Smooth muscle cell (in vitro differentiated cells): ENCODE results near the gene IFT52. TPM values are rescaled to one million over a fixed set of nuclear protein-coding genes. Genes with fewer than 3 reads are reported as not detected.

ENCODE experiments used
- DNase-seq: peaks from one replicate; lab custom pipeline; 2025; ENCODE audit not compliant: unreplicated experiment; lab: John Stamatoyannopoulos, UW
- H2AFZ ChIP-seq: fragments of 200-600 bp; sonication (generic); 2 replicates; pipeline ENCODE4 v1.6.0; 2016; ENCODE audit warnings: antibody characterized with exemption, low read depth, mild to moderate bottlenecking
- H3F3A ChIP-seq: fragments of 200-600 bp; sonication (generic); 2 replicates; pipeline ENCODE4 v1.6.0; 2017; ENCODE audit warnings: antibody characterized with exemption, low read depth
- H3K27ac ChIP-seq: fragments of 200-600 bp; sonication (generic); 2 replicates; pipeline ENCODE4 v1.5.1; 2016; ENCODE audit warnings: low read depth, mild to moderate bottlenecking
- H3K27me3 ChIP-seq: fragments of 200-600 bp; sonication (generic); 2 replicates; pipeline ENCODE4 v1.6.1; 2016; ENCODE audit warnings: low read depth, mild to moderate bottlenecking
- H3K36me3 ChIP-seq: fragments of 200-600 bp; sonication (generic); 2 replicates; pipeline ENCODE4 v1.5.1; 2016; ENCODE audit warnings: low read depth
- H3K4me1 ChIP-seq: fragments of 200-600 bp; sonication (generic); 2 replicates; pipeline ENCODE4 v1.5.1; 2016; ENCODE audit warnings: low read depth
- H3K4me2 ChIP-seq: fragments of 200-600 bp; sonication (generic); 2 replicates; pipeline ENCODE4 v1.6.0; 2016; ENCODE audit warnings: mild to moderate bottlenecking
- H3K4me3 ChIP-seq: fragments of 200-600 bp; sonication (generic); 2 replicates; pipeline ENCODE4 v1.5.1; 2016; ENCODE audit warnings: mild to moderate bottlenecking
- H3K79me2 ChIP-seq: fragments of 200-600 bp; sonication (generic); 2 replicates; pipeline ENCODE4 v1.6.0; 2016; ENCODE audit warnings: low read depth, mild to moderate bottlenecking
- H3K9ac ChIP-seq: fragments of 200-600 bp; sonication (generic); 2 replicates; pipeline ENCODE4 v1.6.0; 2016; ENCODE audit warnings: low read depth
- H3K9me3 ChIP-seq: fragments of 200-600 bp; sonication (generic); replicated peaks from 2 replicates; pipeline ENCODE4 v1.5.1; 2016; ENCODE audit warnings: low read depth
- H4K20me1 ChIP-seq: fragments of 200-600 bp; sonication (generic); 2 replicates; pipeline ENCODE4 v1.6.0; 2016; ENCODE audit warnings: low read depth
- WGBS: methylation state at CpG from one replicate; pipeline ENCODE4 v1.1.7; 2016; ENCODE audit warnings: low lambda C conversion rate; 5-methylcytosine and 5-hydroxymethylcytosine counted together
- polyA plus RNA-seq: library from polyadenylated mRNA; unstranded; fragments of >200 nt; fragmentation: Nextera tagmentation; extraction: Ambion mirVana; gene quantifications from 2 replicates; pipeline ENCODE4 v1.2.1, GENCODE V29; 2016
- total RNA-seq: library from RNA; depleted of rRNA; stranded (reverse); fragments of >200 nt; gene quantifications from 2 replicates; pipeline ENCODE4 v1.2.3, GENCODE V29; 2014
- TF ChIP-seq, protein P1 (sequence below): fragments of 200-600 bp; sonication (generic); IDR thresholded peaks from 2 replicates; pipeline ENCODE4 v1.5.1; 2017; ENCODE audit warnings: borderline replicate concordance, mild to moderate bottlenecking, antibody characterized with exemption; ENCODE audit not compliant: insufficient read depth, poor library complexity, severe bottlenecking

Gene IFT52
- total and polyA plus RNA-seq, 2 experiments from 2014 or later: 46.5 to 51.0 TPM

GRCh38 chr20:43670423-43670822 is 79.7 kb downstream of the IFT52 start:
- no peaks in the 10 kb centered on the region for H4K20me1 ChIP-seq
- no peak overlapping the region for H3K27ac ChIP-seq
- DNase-seq: no peak
- 97% methylated on average over 2 of the region's 2 CpGs for WGBS
- H3K9me3 ChIP-seq: no peaks in the 10 kb centered on the region
- H3K9ac ChIP-seq: no peak overlapping the region
- TF ChIP-seq, protein P1, sequence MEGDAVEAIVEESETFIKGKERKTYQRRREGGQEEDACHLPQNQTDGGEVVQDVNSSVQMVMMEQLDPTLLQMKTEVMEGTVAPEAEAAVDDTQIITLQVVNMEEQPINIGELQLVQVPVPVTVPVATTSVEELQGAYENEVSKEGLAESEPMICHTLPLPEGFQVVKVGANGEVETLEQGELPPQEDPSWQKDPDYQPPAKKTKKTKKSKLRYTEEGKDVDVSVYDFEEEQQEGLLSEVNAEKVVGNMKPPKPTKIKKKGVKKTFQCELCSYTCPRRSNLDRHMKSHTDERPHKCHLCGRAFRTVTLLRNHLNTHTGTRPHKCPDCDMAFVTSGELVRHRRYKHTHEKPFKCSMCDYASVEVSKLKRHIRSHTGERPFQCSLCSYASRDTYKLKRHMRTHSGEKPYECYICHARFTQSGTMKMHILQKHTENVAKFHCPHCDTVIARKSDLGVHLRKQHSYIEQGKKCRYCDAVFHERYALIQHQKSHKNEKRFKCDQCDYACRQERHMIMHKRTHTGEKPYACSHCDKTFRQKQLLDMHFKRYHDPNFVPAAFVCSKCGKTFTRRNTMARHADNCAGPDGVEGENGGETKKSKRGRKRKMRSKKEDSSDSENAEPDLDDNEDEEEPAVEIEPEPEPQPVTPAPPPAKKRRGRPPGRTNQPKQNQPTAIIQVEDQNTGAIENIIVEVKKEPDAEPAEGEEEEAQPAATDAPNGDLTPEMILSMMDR: no peak
- H3K36me3 ChIP-seq: no peaks in the 10 kb centered on the region
- H3K4me1 ChIP-seq: no peaks in the 10 kb centered on the region
- H2AFZ ChIP-seq: no peak overlapping the region
- no peak overlapping the region for H3K4me3 ChIP-seq
- H3K79me2 ChIP-seq: no peaks in the 10 kb centered on the region
- H3K4me2 ChIP-seq: no peak overlapping the region
- no peaks in the 10 kb centered on the region for H3F3A ChIP-seq
- no peaks in the 10 kb centered on the region for H3K27me3 ChIP-seq

- no peaks in the 10 kb centered on the region for H3K36me3 ChIP-seq
- H3K79me2 ChIP-seq: no peaks in the 10 kb centered on the region
- H3K4me2 ChIP-seq: no peak overlapping the region
- H3K4me1 ChIP-seq: no peaks in the 10 kb centered on the region
- H3K27ac ChIP-seq: no peak overlapping the region
- 97% methylated on average over 5 of the region's 5 CpGs for WGBS
- peaks cover 3% of the 10 kb centered on the region for H3F3A ChIP-seq
- no peaks in the 10 kb centered on the region for H3K27me3 ChIP-seq
- DNase-seq: no peak
- no peak overlapping the region for H3K4me3 ChIP-seq
- no peaks in the 10 kb centered on the region for H3K9me3 ChIP-seq
- H4K20me1 ChIP-seq: no peaks in the 10 kb centered on the region
- H2AFZ ChIP-seq: no peak overlapping the region
- no peak overlapping the region for H3K9ac ChIP-seq
- TF ChIP-seq, protein P1: no peak
Measured at GRCh38 chr20:43676368-43676767, 85.6 kb downstream of the IFT52 start.

DNA sequence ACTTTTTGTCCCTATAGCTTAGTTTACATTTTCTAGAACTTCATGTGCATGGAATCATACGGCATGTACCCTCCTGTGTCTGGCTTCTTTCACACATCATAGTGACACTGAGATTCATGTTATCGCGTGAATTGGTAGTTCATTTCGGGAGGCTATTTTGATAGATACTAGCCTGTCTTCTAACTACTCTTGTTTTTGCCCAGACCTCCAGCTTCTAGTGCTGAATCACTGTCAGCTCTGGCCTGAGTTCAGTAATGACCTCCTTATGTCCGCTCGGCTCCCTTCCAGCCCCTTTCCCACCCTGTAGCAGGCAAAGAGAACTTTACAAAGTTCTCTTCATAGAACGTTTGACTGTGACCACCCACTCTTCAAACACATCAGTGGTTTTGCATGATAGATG is 90.2 kb downstream of the IFT52 start:
- Histone ChIP-seq H3K27ac (no peak overlapping the region), H3K27me3 (no peaks in the 10 kb centered on the region), H3K9ac (no peak overlapping the region), H3K4me1 (no peaks in the 10 kb centered on the region), H3K4me3 (no peak overlapping the region), H3K36me3 (no peaks in the 10 kb centered on the region), H3K9me3 (no peaks in the 10 kb centered on the region), H3K4me2 (no peak overlapping the region), H4K20me1 (no peaks in the 10 kb centered on the region), H3K79me2 (no peaks in the 10 kb centered on the region), H3F3A (peaks cover 3% of the 10 kb centered on the region), H2AFZ (no peak overlapping the region)
- no peak for DNase-seq
- WGBS: 94% methylated on average over 7 of the region's 7 CpGs
- TF ChIP-seq, protein P1: no peak

DNA sequence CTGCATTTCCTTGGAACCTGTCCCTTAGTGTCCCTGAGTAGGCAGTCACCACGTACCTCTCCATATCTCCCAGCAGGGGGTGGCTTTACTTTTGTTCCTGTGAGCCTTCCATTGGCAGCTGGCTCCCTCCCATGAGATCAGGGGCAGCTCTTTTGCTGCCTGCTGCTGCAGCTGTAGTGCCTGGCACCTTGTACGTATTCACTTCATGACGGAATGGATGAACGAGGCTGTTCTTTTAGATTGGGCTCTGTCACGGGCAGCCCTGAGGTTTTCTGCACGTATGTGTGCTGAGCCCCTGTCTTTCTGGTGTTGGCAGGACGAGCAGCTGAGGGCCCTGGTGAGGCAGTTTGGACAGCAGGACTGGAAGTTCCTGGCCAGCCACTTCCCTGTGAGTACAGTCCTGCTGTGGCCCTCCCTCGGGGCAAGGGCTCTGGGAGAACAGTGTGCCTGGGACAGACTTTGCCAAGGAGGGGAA is 90.8 kb downstream of the IFT52 start:
- Histone ChIP-seq H3K4me2 (no peak overlapping the region), H3K9ac (no peak overlapping the region), H3K36me3 (no peaks in the 10 kb centered on the region), H3K4me1 (no peaks in the 10 kb centered on the region), H3K27me3 (no peaks in the 10 kb centered on the region), H3K79me2 (no peaks in the 10 kb centered on the region), H2AFZ (no peak overlapping the region), H4K20me1 (no peaks in the 10 kb centered on the region), H3K27ac (no peak overlapping the region), H3K4me3 (no peak overlapping the region), H3K9me3 (no peaks in the 10 kb centered on the region), H3F3A (peaks cover 2% of the 10 kb centered on the region)
- no peak for DNase-seq
- TF ChIP-seq, protein P1: no peak
- WGBS: 92% methylated on average over 8 of the region's 8 CpGs
